T-helper 1 cell treated with Interleukin-12 subunit alpha and Interleukin-12 subunit beta and Interleukin-4 antibody, amounts not matched to agents 30 μg/mL and 1 μg/mL, for 36 hours (primary cell): ENCODE data around the gene AP3M1.

Experiments used
- H3K27ac Mint-ChIP-seq: one replicate; pipeline ENCODE4 v1.8.0; 2021; ENCODE audit warnings: mild to moderate bottlenecking, mixed read lengths
- H3K27me3 Mint-ChIP-seq: one replicate; pipeline ENCODE4 v1.8.0; 2021; ENCODE audit warnings: low read depth, mixed read lengths
- H3K36me3 Mint-ChIP-seq: one replicate; pipeline ENCODE4 v1.8.0; 2021; ENCODE audit warnings: low read depth, mixed read lengths
- H3K4me1 Mint-ChIP-seq: one replicate; pipeline ENCODE4 v1.8.0; 2021; ENCODE audit warnings: low read depth, mixed read lengths
- H3K4me3 Mint-ChIP-seq: one replicate; pipeline ENCODE4 v1.8.0; 2021; ENCODE audit warnings: mild to moderate bottlenecking, moderate library complexity, mixed read lengths
- H3K9me3 Mint-ChIP-seq: one replicate; pipeline ENCODE4 v1.8.0; 2021; ENCODE audit warnings: mixed read lengths

The AP3M1 gene

DNA sequence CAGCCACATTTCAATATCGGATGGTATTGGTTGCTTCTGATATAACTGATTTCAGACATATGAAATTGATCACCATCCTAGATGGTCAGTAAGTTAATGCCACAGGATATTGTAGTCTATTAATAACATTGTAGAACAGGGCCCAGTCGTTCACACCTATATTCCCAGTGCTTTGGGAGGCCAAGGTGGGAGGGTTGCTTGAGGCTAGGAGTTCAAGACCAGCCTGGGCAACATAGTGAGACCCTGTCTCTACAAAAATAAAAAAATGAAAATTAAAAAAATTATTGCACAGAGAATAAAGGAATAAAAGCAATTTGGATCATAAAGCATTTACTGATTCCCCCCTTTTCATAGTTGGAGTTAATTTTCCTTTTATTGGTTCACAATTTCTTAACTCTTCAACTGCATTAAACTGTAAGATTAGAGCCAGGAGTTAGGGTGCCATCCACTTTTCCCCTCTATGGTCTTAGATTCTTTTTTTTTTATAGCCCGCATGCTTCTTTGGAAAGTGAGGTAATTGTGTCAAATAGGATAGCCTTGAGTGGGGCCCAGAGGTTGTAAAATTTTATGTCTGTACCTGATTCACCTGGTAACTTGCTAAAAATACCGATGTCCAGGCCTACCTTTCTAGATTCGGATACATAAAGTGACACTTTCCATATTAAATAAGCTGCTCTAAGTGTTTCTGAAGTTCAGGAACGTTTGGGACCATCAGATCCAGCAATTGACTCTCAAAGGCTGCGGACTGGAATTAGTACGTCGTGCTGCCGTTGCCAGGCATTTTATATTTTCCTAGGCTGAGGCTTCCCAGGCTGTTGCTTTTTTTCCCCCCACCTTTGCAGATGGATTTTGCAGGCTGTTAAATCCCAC lies 25.1 kb upstream of the AP3M1 start:
- no peaks in the 10 kb centered on the region for H3K27me3 Mint-ChIP-seq
- H3K4me1 Mint-ChIP-seq, result peaks cover 29% of the 10 kb centered on the region
- peak overlapping the region; percentile 93 for H3K27ac Mint-ChIP-seq
- H3K9me3 Mint-ChIP-seq, result no peaks in the 10 kb centered on the region
- H3K4me3 Mint-ChIP-seq, result peak overlapping the region; percentile 90
- no peaks in the 10 kb centered on the region for H3K36me3 Mint-ChIP-seq

- no peak overlapping the region for H3K4me3 Mint-ChIP-seq
- H3K36me3 Mint-ChIP-seq, result no peaks in the 10 kb centered on the region
- no peaks in the 10 kb centered on the region for H3K9me3 Mint-ChIP-seq
- no peak overlapping the region for H3K27ac Mint-ChIP-seq
- H3K27me3 Mint-ChIP-seq, result no peaks in the 10 kb centered on the region
- peaks cover 28% of the 10 kb centered on the region for H3K4me1 Mint-ChIP-seq
These were observed 23.9 kb upstream of the AP3M1 start for GRCh38 chr10:74174521-74174920.

- Mint-ChIP-seq H3K4me1 (peaks cover 14% of the 10 kb centered on the region), H3K4me3 (no peak overlapping the region), H3K27ac (no peak overlapping the region), H3K36me3 (no peaks in the 10 kb centered on the region), H3K27me3 (no peaks in the 10 kb centered on the region), H3K9me3 (no peaks in the 10 kb centered on the region)
These were observed 21.0 kb upstream of the AP3M1 start for GRCh38 chr10:74171625-74172024.

GRCh38 chr10:74167443-74167842 lies 16.8 kb upstream of the AP3M1 start:
- Mint-ChIP-seq H3K4me1 (peaks cover 18% of the 10 kb centered on the region), H3K9me3 (no peaks in the 10 kb centered on the region), H3K27ac (no peak overlapping the region), H3K36me3 (no peaks in the 10 kb centered on the region), H3K27me3 (no peaks in the 10 kb centered on the region), H3K4me3 (no peak overlapping the region)

- H3K9me3 Mint-ChIP-seq, result no peaks in the 10 kb centered on the region
- peaks cover 18% of the 10 kb centered on the region for H3K4me1 Mint-ChIP-seq
- H3K36me3 Mint-ChIP-seq, result no peaks in the 10 kb centered on the region
- H3K27me3 Mint-ChIP-seq, result no peaks in the 10 kb centered on the region
- no peak overlapping the region for H3K27ac Mint-ChIP-seq
- H3K4me3 Mint-ChIP-seq, result no peak overlapping the region
These were observed 14.9 kb upstream of the AP3M1 start for GRCh38 chr10:74165530-74165901.

DNA sequence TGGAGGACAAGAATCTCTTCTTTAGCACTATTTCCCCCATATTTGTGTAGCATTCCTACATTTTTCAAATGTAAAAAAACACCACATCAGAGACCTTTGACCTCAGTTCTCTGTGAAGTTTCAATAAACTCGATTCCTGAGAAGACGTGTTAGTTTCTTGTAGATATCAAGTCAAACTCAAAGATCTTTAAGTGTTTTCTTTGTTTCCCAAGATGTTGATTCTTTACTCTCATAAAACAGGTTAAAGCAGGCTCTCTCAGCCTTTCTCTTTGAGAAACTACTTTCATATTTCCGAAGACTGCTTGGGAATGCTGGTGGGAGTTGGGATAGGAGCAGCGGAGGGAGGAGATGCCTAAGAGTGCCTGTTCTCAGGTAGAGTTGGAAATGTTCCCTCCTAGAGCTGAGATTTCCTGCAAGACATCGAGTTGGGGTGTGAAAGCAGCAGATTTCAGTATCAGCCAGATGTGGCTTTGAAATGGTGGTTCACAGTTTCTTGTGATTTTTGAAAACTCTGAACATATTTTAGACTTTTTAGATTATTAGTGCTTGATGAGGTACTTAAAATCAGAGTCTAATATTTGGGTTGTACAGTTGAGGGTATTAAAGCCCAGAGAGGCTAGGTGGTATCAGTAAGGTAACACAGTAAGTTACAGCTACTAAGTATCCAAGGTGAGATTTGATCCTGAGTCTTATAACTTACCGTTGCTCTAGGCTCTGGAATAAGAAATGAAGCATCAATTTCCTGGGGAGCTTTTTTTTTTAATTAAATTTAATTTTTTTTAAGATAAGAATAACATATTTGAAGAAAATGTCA lies 14.3 kb upstream of the AP3M1 start:
- H3K27ac Mint-ChIP-seq, result no peak overlapping the region
- no peaks in the 10 kb centered on the region for H3K36me3 Mint-ChIP-seq
- H3K27me3 Mint-ChIP-seq, result no peaks in the 10 kb centered on the region
- H3K9me3 Mint-ChIP-seq, result no peaks in the 10 kb centered on the region
- peaks cover 18% of the 10 kb centered on the region for H3K4me1 Mint-ChIP-seq
- no peak overlapping the region for H3K4me3 Mint-ChIP-seq

DNA sequence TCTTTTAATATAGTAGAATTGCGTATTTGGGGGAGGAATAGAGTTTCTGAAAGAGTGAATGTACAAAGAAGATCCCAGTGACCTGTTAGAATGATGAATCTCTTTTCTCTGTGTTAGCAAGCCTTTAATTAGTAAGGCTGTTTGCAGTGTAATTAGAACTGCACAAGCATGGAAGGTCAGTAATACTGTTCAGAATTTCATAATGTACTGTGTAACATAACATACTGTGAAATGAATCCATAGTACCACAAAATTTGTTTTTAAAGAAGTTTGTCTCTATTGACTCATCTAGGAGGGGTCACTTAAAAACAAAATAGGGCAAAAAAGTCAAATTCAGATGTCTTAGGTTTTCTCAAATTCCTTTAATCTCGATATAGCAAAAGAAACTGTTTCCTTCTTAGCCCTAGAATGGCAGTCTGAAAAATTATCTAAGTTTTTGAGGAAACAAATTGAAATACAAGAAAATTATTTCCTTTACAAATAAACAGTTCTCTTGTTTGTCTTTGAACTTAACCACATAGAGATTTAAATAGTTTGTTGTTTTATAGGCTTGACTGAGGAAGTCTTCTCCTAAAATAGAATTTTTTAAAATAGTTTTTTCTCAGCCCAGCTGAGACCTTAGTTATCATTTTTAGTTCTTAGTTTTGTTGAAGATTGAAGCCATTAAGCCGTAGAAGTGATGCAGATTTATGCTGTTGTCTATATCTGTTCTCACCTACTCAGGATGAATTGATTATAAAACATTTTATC lies 12.9 kb upstream of the AP3M1 start:
- Mint-ChIP-seq H3K9me3 (no peaks in the 10 kb centered on the region), H3K4me1 (peaks cover 11% of the 10 kb centered on the region), H3K27me3 (no peaks in the 10 kb centered on the region), H3K4me3 (no peak overlapping the region), H3K27ac (no peak overlapping the region), H3K36me3 (no peaks in the 10 kb centered on the region)

DNA sequence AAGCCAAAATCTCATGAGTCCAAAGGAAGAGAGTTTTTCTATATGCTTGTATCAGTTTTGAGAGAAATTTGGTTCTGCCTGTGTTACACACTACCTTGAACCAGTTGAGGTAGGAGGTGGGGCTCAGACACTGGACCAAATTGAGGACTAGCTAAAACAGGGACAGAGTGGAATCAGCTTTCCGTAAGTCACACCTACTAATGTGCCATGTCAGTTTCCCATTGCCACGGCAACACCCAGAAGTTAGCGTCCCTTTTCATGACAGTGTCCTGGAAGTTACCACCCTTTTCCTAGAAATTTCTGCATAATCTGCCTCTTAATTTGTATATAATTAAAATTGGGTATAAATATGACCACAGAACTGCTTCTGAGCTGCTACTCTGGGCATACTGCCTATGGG lies 9.4 kb upstream of the AP3M1 start:
- no peaks in the 10 kb centered on the region for H3K27me3 Mint-ChIP-seq
- no peaks in the 10 kb centered on the region for H3K9me3 Mint-ChIP-seq
- H3K4me3 Mint-ChIP-seq, result no peak overlapping the region
- H3K4me1 Mint-ChIP-seq, result peaks cover 16% of the 10 kb centered on the region
- no peaks in the 10 kb centered on the region for H3K36me3 Mint-ChIP-seq
- no peak overlapping the region for H3K27ac Mint-ChIP-seq

- no peaks in the 10 kb centered on the region for H3K9me3 Mint-ChIP-seq
- H3K27me3 Mint-ChIP-seq, result no peaks in the 10 kb centered on the region
- no peaks in the 10 kb centered on the region for H3K36me3 Mint-ChIP-seq
- H3K4me1 Mint-ChIP-seq, result peaks cover 20% of the 10 kb centered on the region
- no peak overlapping the region for H3K4me3 Mint-ChIP-seq
- H3K27ac Mint-ChIP-seq, result no peak overlapping the region
These were observed 6.3 kb upstream of the AP3M1 start for GRCh38 chr10:74156919-74157289.

DNA sequence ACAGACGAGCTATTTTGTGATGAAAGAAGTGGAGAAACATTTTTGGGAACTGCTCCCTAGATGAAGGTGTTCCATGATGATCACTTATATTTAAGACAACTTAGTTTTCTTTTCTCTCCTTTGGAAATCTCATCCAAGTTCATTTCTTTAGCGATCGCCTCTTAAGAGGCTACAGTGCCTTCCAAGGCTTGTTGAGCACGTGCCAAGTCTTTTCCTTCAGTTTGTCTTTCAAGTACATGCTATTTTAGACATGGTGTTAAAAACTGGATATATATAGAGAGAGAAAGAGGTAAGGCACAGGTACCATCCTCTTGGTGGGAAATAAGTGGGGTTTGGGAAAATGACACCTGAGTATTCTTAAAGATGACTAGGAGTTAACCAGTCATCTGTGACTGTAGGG lies 3.0 kb upstream of the AP3M1 start:
- no peaks in the 10 kb centered on the region for H3K9me3 Mint-ChIP-seq
- H3K27ac Mint-ChIP-seq, result no peak overlapping the region
- H3K4me3 Mint-ChIP-seq, result no peak overlapping the region
- H3K27me3 Mint-ChIP-seq, result no peaks in the 10 kb centered on the region
- H3K4me1 Mint-ChIP-seq, result peaks cover 22% of the 10 kb centered on the region
- H3K36me3 Mint-ChIP-seq, result no peaks in the 10 kb centered on the region

- peaks cover 22% of the 10 kb centered on the region for H3K4me1 Mint-ChIP-seq
- H3K9me3 Mint-ChIP-seq, result no peaks in the 10 kb centered on the region
- no peaks in the 10 kb centered on the region for H3K27me3 Mint-ChIP-seq
- no peak overlapping the region for H3K27ac Mint-ChIP-seq
- H3K36me3 Mint-ChIP-seq, result no peaks in the 10 kb centered on the region
- no peak overlapping the region for H3K4me3 Mint-ChIP-seq
These were observed 2.5 kb upstream of the AP3M1 start for GRCh38 chr10:74153123-74153522.

DNA sequence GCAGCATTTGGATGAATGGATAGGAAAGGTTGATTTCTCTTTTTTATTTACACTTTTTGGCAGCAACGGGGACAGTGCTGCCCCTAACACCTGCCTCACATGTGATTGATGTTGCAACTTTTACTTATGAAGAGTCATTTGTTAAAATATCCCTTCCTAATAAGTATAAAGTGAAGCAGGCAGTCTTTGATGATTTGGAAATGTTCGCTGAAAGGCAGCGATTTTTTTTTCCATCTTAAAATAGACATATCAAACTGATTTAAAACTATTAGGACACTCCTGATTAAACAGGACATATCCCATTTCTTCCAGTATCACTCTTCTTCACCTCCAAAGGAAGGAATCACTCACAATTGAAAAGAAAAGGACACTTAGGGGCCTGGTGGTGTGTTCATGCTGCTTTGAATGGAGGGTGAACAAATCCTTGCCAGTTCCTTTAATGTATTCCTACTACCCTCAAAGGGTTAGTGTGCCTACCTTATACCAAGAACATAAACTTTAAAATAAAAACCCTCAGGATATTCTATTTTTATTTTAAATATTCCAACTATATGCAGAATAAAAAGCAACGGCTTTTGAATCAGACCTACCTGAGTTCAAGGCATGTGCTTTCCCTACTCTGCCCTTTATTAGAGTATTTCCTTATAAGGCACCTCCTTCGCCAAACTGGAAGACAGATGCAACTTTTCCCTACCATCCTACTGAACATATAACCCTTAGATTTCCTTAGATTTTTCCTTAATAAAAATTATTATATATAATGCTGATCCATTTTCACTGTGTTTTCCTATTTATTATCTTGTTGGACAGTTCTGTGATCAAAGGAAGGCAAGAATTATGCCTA lies 1.5 kb upstream of the AP3M1 start:
- Mint-ChIP-seq H3K9me3 (no peaks in the 10 kb centered on the region), H3K4me1 (peaks cover 24% of the 10 kb centered on the region), H3K4me3 (no peak overlapping the region), H3K27ac (peak overlapping the region; percentile 63), H3K27me3 (no peaks in the 10 kb centered on the region), H3K36me3 (no peaks in the 10 kb centered on the region)

DNA sequence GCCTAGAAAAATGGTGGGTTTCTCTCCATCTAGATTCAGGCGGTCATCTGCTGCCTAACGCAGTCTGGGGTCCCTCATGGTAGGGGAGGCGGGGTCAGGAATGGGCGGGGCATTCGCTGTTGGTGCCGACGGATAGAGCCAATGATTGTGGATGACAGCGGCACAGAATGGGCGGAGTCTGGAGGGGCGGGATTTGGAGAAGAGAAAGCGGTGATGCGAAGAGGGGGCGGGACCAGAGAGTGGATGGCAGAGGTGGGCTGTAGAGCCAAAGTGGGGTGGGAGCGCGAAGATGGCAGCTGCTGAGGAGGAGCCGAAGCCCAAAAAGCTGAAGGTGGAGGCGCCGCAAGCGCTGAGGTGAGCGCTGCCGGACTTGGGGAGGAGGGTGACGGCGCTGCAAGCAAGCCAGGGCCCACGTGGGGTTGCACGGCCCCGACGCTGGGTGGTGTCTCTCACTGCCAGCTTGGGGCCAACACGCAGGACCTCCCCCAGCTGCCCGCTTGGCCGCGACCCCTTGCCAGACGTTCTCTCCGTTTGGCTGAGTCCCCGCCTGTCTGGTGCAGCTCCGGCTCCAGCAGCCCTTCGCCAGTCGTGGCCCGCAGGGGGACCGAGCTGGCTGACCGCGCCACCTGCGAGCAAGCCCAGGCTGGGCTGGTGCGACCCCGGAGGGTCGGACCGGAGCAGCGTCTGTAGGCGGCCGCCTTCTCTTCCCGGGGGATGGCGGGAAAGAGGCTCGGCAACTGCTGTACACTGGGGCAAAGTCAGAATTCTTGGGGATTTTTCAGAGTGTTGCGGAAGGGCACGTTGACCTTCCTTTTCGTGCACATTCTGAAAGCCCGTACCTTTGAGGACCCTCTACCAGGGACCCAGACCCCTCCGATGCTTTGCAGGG lies 606 bp upstream of the AP3M1 start, which contains the start of gene ADK:
Gene ADK, plus strand, starts transcription at position 232 of the 889 bp plus-strand sequence. Its CDS starts 58 bp downstream, at position 290.
- Mint-ChIP-seq H3K4me1 (peaks cover 17% of the 10 kb centered on the region), H3K36me3 (peaks cover 2% of the 10 kb centered on the region), H3K27ac (peak within 1 kb of the TSS; percentile 63), H3K27me3 (no peaks in the 10 kb centered on the region), H3K9me3 (no peaks in the 10 kb centered on the region), H3K4me3 (no peak within 1 kb of the TSS)
